Measurements from ENCODE around the gene HTRA3.
A peak's percentile ranks its signal among the peaks of the same experiment; 100 is the strongest.

HTRA3 gene

GRCh38 chr4:8273450-8273849 is 3.9 kb downstream of the HTRA3 start:
- H3K9me3 ChIP-seq (ENCODE audit: severe bottlenecking), result no peaks in the 10 kb centered on the region
- H3K27ac ChIP-seq, result no peak overlapping the region
- DNase-seq, result no peak
- H3K27me3 ChIP-seq (ENCODE audit: insufficient read depth, low read depth, severe bottlenecking), result no peaks in the 10 kb centered on the region
- TF ChIP-seq CTCF (IDR thresholded peaks at IDR 0.05; ENCODE audit: low read depth, low read length), result no peak
- H3K4me3 ChIP-seq (ENCODE audit: low read depth, low read length), result no peak overlapping the region
- H3K36me3 ChIP-seq, result no peaks in the 10 kb centered on the region

- H3K4me3 ChIP-seq (ENCODE audit: low read depth, low read length), result no peak overlapping the region
- DNase-seq, result no peak
- H3K27me3 ChIP-seq (ENCODE audit: insufficient read depth, low read depth, severe bottlenecking), result no peaks in the 10 kb centered on the region
- no peaks in the 10 kb centered on the region for H3K36me3 ChIP-seq
- TF ChIP-seq CTCF (IDR thresholded peaks at IDR 0.05; ENCODE audit: low read depth, low read length), result no peak
- H3K27ac ChIP-seq, result no peak overlapping the region
- H3K9me3 ChIP-seq (ENCODE audit: severe bottlenecking), result no peaks in the 10 kb centered on the region
Measured at GRCh38 chr4:8274066-8274652, 4.6 kb downstream of the HTRA3 start.

GRCh38 chr4:8274765-8275547 is 5.4 kb downstream of the HTRA3 start:
- DNase-seq, result peak; percentile 96
- TF ChIP-seq CTCF (IDR thresholded peaks at IDR 0.05; ENCODE audit: low read depth, low read length), result peak; percentile 59
- Histone ChIP-seq H3K27me3 (ENCODE audit: insufficient read depth, low read depth, severe bottlenecking) (no peaks in the 10 kb centered on the region), H3K36me3 (no peaks in the 10 kb centered on the region), H3K9me3 (ENCODE audit: severe bottlenecking) (no peaks in the 10 kb centered on the region), H3K4me3 (ENCODE audit: low read depth, low read length) (no peak overlapping the region), H3K27ac (peak overlapping the region; percentile 8; the same call in 1 of the 2 replicates)

- no peaks in the 10 kb centered on the region for H3K27me3 ChIP-seq (ENCODE audit: insufficient read depth, low read depth, severe bottlenecking)
- H3K36me3 ChIP-seq, result no peaks in the 10 kb centered on the region
- no peak overlapping the region for H3K4me3 ChIP-seq (ENCODE audit: low read depth, low read length)
- TF ChIP-seq CTCF (IDR thresholded peaks at IDR 0.05; ENCODE audit: low read depth, low read length), result no peak
- DNase-seq, result no peak
- H3K27ac ChIP-seq, result no peak overlapping the region; the same call in 1 of the 2 replicates
- no peaks in the 10 kb centered on the region for H3K9me3 ChIP-seq (ENCODE audit: severe bottlenecking)
Measured at GRCh38 chr4:8275548-8275910, 6.0 kb downstream of the HTRA3 start.

- H3K27me3 ChIP-seq (ENCODE audit: insufficient read depth, low read depth, severe bottlenecking), result no peaks in the 10 kb centered on the region
- peak; percentile 73 for DNase-seq
- H3K4me3 ChIP-seq (ENCODE audit: low read depth, low read length), result no peak overlapping the region
- TF ChIP-seq CTCF (IDR thresholded peaks at IDR 0.05; ENCODE audit: low read depth, low read length), result no peak
- no peak overlapping the region for H3K27ac ChIP-seq
- H3K9me3 ChIP-seq (ENCODE audit: severe bottlenecking), result no peaks in the 10 kb centered on the region
- H3K36me3 ChIP-seq, result no peaks in the 10 kb centered on the region
Measured at GRCh38 chr4:8276358-8277240, 7.0 kb downstream of the HTRA3 start.
